NCI-H2081 (cell line): ENCODE results near the gene SLAIN2.
"Not testable (repeated sequence)": the region's sequence is repeated elsewhere in the genome, so short reads cannot be mapped to it uniquely, and the experiment has no call there.

Source experiments
- DNase-seq, 2 experiments: peaks; one replicate each; lab custom pipeline; 2025; lab: John Stamatoyannopoulos, UW

The SLAIN2 gene

GRCh38 chr4:48439988-48440387 lies 98.7 kb downstream of the SLAIN2 start:
- DNase-seq = no peak

GRCh38 chr4:48440914-48441313 lies 99.6 kb downstream of the SLAIN2 start:
- DNase-seq = not testable (repeated sequence)

- DNase-seq = no peak
Observed at GRCh38 chr4:48445704-48446103, 104.4 kb downstream of the SLAIN2 start.

GRCh38 chr4:48446642-48447041 lies 105.3 kb downstream of the SLAIN2 start:
- DNase-seq = no peak

- no peak for DNase-seq
Observed at GRCh38 chr4:48449151-48449550, 107.8 kb downstream of the SLAIN2 start.

GRCh38 chr4:48450740-48451139 lies 109.4 kb downstream of the SLAIN2 start:
- no peak for DNase-seq

- DNase-seq = not testable (repeated sequence)
Observed at GRCh38 chr4:48451656-48452055, 110.3 kb downstream of the SLAIN2 start.

- no peak for DNase-seq
Observed at GRCh38 chr4:48454591-48454990, 113.3 kb downstream of the SLAIN2 start.

- no peak for DNase-seq
Observed at GRCh38 chr4:48461000-48461399, 119.7 kb downstream of the SLAIN2 start.

GRCh38 chr4:48462363-48462762 lies 121.0 kb downstream of the SLAIN2 start:
- DNase-seq = peak in 1 of 2 experiments; percentile 68

- no peak for DNase-seq
Observed at GRCh38 chr4:48467442-48467841, 126.1 kb downstream of the SLAIN2 start.

GRCh38 chr4:48467891-48468290 lies 126.6 kb downstream of the SLAIN2 start:
- no peak for DNase-seq

GRCh38 chr4:48470137-48470536 lies 128.8 kb downstream of the SLAIN2 start:
- DNase-seq = no peak

- DNase-seq = no peak
Observed at GRCh38 chr4:48470570-48470969, 129.2 kb downstream of the SLAIN2 start.

- peak in 1 of 2 experiments; percentile 21 for DNase-seq
Observed at GRCh38 chr4:48472794-48473193, 131.5 kb downstream of the SLAIN2 start.

- DNase-seq = no peak
Observed at GRCh38 chr4:48475770-48476169, 134.4 kb downstream of the SLAIN2 start.
